H1 (cell line): ENCODE measurements around the gene OSTC. TPM values are rescaled to one million over a fixed set of nuclear protein-coding genes. Genes with fewer than 3 reads are reported as not detected.
A peak's percentile ranks its signal among the peaks of the same experiment; 100 is the strongest.

ENCODE experiments used
- ATF3 ChIP-seq: IDR thresholded peaks from 2 replicates; pipeline ENCODE4 v1.6.1; 2011; ENCODE audit warnings: low read depth, mild to moderate bottlenecking, low read length; ENCODE audit not compliant: insufficient read depth
- BACH1 ChIP-seq: IDR thresholded peaks from 2 replicates; pipeline ENCODE4 v1.6.1; 2012; ENCODE audit warnings: low read length, improper control_type of control experiment
- BCL11A ChIP-seq, 2 experiments: IDR thresholded peaks; one replicate each; pipeline ENCODE4 v1.6.1; 2011; ENCODE audit warnings: low read depth in 2 of 2, low read length in 2 of 2, mild to moderate bottlenecking in 2 of 2
- CHD1 ChIP-seq: IDR thresholded peaks from 2 replicates; pipeline ENCODE4 v1.6.1; 2012; ENCODE audit warnings: low read depth, low read length, improper control_type of control experiment
- CHD2 ChIP-seq: IDR thresholded peaks from 2 replicates; pipeline ENCODE4 v1.6.1; 2012; ENCODE audit warnings: low read length, improper control_type of control experiment
- CTBP2 ChIP-seq: IDR thresholded peaks from 2 replicates; pipeline ENCODE4 v1.7.0; 2011; ENCODE audit warnings: borderline replicate concordance, mild to moderate bottlenecking, moderate library complexity, mixed read lengths, low read length; ENCODE audit not compliant: insufficient read depth, insufficient read length
- CTCF ChIP-seq, 3 experiments: IDR thresholded peaks; 1 replicate in 2 of 3; 2 replicates in 1 of 3; pipeline versions ENCODE4 v1.5.1 to v1.6.1; 2011; ENCODE audit warnings: low read length in 3 of 3, mild to moderate bottlenecking in 3 of 3, inconsistent platforms in 2 of 3, low read depth in 1 of 3, moderate library complexity in 1 of 3; ENCODE audit not compliant: insufficient read depth in 1 of 3; ENCODE audit errors: control extremely low read depth in 1 of 3
- FOSL1 ChIP-seq: IDR thresholded peaks from 2 replicates; pipeline ENCODE4 v1.6.1; 2011; ENCODE audit warnings: mild to moderate bottlenecking, low read depth, low read length, moderate library complexity; ENCODE audit not compliant: insufficient read depth
- JUND ChIP-seq: IDR thresholded peaks from 2 replicates; pipeline ENCODE4 v1.6.1; 2011; ENCODE audit warnings: mild to moderate bottlenecking, improper control_type of control experiment, low read length
- KDM1A ChIP-seq: fragments of 200-600, 300-600 bp; sonication (generic); IDR thresholded peaks from 2 replicates; pipeline ENCODE4 v1.7.1; 2016; ENCODE audit warnings: mild to moderate bottlenecking, low read length, borderline replicate concordance
- KDM5A ChIP-seq: fragments of 200-600 bp; IDR thresholded peaks from 2 replicates; pipeline ENCODE4 v1.7.1; 2012; ENCODE audit warnings: mild to moderate bottlenecking, low read length, inconsistent platforms, mixed read lengths
- MAFK ChIP-seq: IDR thresholded peaks from 2 replicates; pipeline ENCODE4 v1.6.1; 2012; ENCODE audit warnings: low read depth, mild to moderate bottlenecking, improper control_type of control experiment, low read length
- SAP30 ChIP-seq: fragments of 300-600 bp; sonication (generic); IDR thresholded peaks from 2 replicates; pipeline ENCODE4 v1.7.1; 2012; ENCODE audit warnings: low read length, moderate library complexity, mild to moderate bottlenecking, inconsistent platforms; ENCODE audit not compliant: insufficient read depth, insufficient replicate concordance
- SP1 ChIP-seq: IDR thresholded peaks from 2 replicates; pipeline ENCODE4 v1.6.1; 2011; ENCODE audit warnings: low read depth, low read length
- SP4 ChIP-seq: IDR thresholded peaks from 2 replicates; pipeline ENCODE4 v1.6.1; 2012; ENCODE audit warnings: low read length, inconsistent platforms
- SRF ChIP-seq: IDR thresholded peaks from 2 replicates; pipeline ENCODE4 v1.6.1; 2011; ENCODE audit warnings: mild to moderate bottlenecking, low read depth, low read length, moderate library complexity
- TCF12 ChIP-seq: IDR thresholded peaks from 2 replicates; pipeline ENCODE4 v1.6.1; 2011; ENCODE audit warnings: low read depth, mild to moderate bottlenecking, low read length
- USF2 ChIP-seq: IDR thresholded peaks from 2 replicates; pipeline ENCODE4 v1.6.1; 2011; ENCODE audit warnings: low read length, improper control_type of control experiment
- polyA plus RNA-seq, 7 experiments: library from polyadenylated mRNA; depleted of rRNA in 3 of 7; stranded (reverse) in 5 of 7; unstranded in 2 of 7; fragments of >200 nt in 5 of 7; fragments of 200-250 nt in 2 of 7; gene quantifications; 1 replicate in 5 of 7; 2 replicates in 1 of 7; 4 replicates in 1 of 7; pipeline versions ENCODE4 v1.2.1 to v1.2.3, GENCODE V29; 2011 to 2013; ENCODE audit warnings: missing spikeins in 2 of 7, mixed read lengths in 2 of 7
- total RNA-seq: library from RNA; stranded (reverse); fragmentation: NEBNext Ultra II Directional; extraction: Animal tissue kit (Norgen Biotek cat#: 25700); gene quantifications from 2 replicates; pipeline ENCODE4 v1.2.1, GENCODE V29; 2021
- TF ChIP-seq, protein P1 (sequence below): IDR thresholded peaks from 2 replicates; pipeline ENCODE4 v1.6.1; 2012; ENCODE audit warnings: inconsistent platforms

Gene OSTC
- total and polyA plus RNA-seq, 2 of the 8 experiments (the other 6 are each of a cell fraction or from before 2014, with no cell fraction given): 165 to 176 TPM

GRCh38 chr4:108620101-108620932 lies 30.1 kb upstream of the OSTC start, which contains the start of gene RPL34 (continued):
- TF ChIP-seq SP1 (0 out of 2 replicates have a peak, but pooled peaks have one; percentile 12), USF2 (no peak), MAFK (no peak), CHD1 (no peak), SAP30 (no peak), CTBP2 (no peak), TCF12 (no peak), BACH1 (peak; percentile 2; the same call in 1 of the 2 replicates), KDM1A (no peak), CHD2 (peak; percentile 72), ATF3 (no peak), SP4 (peak; percentile 84; the same call in 1 of the 2 replicates), CTCF (IDR thresholded peaks at IDR 0.05; ENCODE audit: control extremely low read depth in 1 of 3, insufficient read depth in 1 of 3, low read depth in 1 of 3, low read length in 3 of 3) (no peak), JUND (peak; percentile 34; the same call in 1 of the 2 replicates), FOSL1 (no peak), SRF (no peak), KDM5A (0 out of 2 replicates have a peak, but pooled peaks have one; percentile 27), BCL11A (IDR thresholded peaks at IDR 0.05; ENCODE audit: low read depth in 2 of 2, low read length in 2 of 2) (no peak)
- TF ChIP-seq, protein P1, sequence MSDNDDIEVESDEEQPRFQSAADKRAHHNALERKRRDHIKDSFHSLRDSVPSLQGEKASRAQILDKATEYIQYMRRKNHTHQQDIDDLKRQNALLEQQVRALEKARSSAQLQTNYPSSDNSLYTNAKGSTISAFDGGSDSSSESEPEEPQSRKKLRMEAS: no peak; the same call in 1 of the 2 replicates
